Adrenal gland (tissue), 5 donors: Measurements from ENCODE around the gene UCN.

Experiments
- CTCF ChIP-seq, 6 experiments: fragments of 450-650 bp in 4 of 6; fragments of 200-600 bp in 2 of 6; sonication (generic) in 1 of 6; IDR thresholded peaks; 1 replicate in 5 of 6; 2 replicates in 1 of 6; pipeline versions ENCODE4 v1.5.1 to v1.8.0; 2016 to 2021; ENCODE audit warnings: antibody characterized with exemption in 6 of 6, mild to moderate bottlenecking in 2 of 6, moderate library complexity in 1 of 6
- POLR2A ChIP-seq, 2 donors: fragments of 450-650 bp; IDR thresholded peaks; one replicate each; pipeline ENCODE4 v1.6.1; 2017; ENCODE audit warnings: antibody characterized with exemption in 2 of 2, mild to moderate bottlenecking in 2 of 2, moderate library complexity in 1 of 2
- donor health status: DM: no; HTN: no; CAD: no.

- no peak for TF ChIP-seq CTCF (IDR thresholded peaks at IDR 0.05)
- TF ChIP-seq POLR2A (IDR thresholded peaks at IDR 0.05) = no peak
These were observed 45.6 kb downstream of the UCN start, which contains the start of gene SLC30A3 for GRCh38 chr2:27262379-27263286.
